NOMO-1 (cell line): Measurements from ENCODE around the gene SHCBP1L.

Source experiments
- DNase-seq, 2 experiments: peaks; one replicate each; lab custom pipeline; 2025; ENCODE audit not compliant: unreplicated experiment in 2 of 2; lab: John Stamatoyannopoulos, UW

The SHCBP1L gene

DNA sequence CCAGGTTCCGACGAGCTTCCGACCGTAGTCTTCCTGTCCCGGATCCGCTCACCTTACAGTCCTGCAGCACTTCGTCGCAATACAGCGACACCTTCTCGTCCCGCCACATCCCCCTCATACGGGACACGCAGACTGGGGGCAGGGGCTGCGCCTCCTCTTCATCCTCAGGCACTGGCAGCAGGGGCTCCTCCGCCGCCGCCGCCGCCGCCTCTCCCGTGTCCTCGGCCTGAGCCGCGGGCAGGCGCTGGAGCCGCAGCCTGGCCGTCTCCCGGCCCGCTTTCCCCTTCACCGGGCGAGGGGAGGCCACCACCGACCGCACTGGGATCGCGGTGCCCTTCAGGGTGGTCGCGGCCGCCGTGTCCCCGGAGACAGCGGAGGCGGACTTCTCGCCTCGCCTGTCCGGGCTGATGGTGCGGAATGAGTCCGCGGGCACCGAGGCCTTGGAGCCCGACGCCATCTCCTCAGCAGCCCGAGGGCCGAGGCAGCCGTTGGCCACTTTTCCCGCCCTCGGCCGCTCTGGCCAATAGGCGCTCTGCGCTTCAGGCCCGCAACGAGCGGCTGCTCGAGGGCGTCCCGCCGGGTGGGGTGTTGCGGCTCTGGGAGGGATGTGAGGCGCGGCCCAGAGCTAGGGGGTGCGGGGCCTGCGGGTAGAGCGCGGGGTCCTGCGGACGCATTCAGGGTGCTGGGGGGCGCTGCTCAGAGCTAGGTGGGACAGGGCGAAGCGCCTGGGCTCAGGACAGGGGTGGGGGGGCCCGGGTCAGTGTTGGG is at the start of gene SHCBP1L:
SHCBP1L (minus strand) TSS at position 490 of the 768 bp plus-strand sequence; CDS start at position 457, 33 bp downstream.
- no peak for DNase-seq

DNA sequence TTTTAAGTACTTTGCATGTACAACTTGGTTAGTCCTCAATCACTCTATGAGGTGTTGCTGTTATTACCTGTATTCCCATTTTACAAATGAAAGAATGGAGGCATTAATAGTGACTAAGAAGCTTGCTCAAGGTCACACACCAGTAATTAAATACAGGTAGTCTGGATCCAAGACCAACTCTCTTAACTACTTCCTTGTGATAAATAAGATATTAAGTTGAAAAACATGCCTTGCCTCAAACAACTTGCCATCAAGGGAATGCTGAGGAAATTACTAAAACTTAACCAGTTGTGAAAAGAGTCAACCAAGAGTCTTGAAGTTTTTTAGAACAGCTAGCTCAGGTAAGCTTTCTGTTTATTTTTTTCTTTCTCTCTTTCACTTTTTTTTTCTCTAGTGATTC is 49.3 kb upstream of the SHCBP1L start:
- no peak for DNase-seq

- no peak for DNase-seq
Measured at GRCh38 chr1:183000167-183000962, 47.4 kb upstream of the SHCBP1L start.

DNA sequence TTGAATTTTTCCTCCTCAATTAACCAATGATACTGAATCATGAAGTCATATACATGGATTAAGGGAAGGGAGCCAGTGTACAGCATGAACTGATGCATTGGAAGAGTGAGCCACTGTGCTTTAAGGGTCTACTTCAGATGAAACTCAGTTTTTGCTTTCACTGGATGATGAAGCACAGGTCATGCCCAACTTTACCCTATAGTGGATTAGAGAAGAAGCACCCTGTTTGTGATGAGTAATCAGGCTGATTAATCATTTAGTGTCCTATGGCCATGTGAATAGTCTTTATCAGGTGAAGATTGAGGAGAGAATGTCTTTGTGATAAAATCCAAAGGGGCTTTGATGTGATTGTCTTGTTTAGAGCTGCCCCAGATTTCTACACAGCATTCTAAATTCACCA is 45.5 kb upstream of the SHCBP1L start:
- DNase-seq: no peak

DNA sequence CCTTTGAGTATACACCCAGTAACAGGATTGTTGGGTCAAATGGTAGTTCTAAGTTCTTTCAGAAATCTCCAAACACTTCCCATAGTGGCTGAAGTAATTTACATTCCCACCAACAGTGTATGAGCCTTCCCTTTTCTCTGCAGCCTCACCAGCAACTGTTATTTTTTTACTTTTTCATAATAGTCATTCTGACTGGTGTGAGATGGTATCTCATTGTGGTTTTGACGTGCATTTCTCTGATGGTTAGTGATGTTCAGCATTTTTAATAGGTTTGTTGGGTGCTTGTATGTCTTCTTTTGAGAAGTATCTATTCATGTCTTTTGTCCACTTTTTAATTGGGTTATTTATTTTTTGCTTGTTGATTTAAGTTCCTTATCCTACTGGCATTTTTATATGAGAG is 43.9 kb upstream of the SHCBP1L start:
- no peak for DNase-seq

GRCh38 chr1:182995894-182996293 is 42.9 kb upstream of the SHCBP1L start:
- DNase-seq: peak; percentile 57 to 75

- DNase-seq: no peak
Measured at GRCh38 chr1:182993746-182994145, 40.8 kb upstream of the SHCBP1L start.

- no peak for DNase-seq
Measured at GRCh38 chr1:182990413-182991144, 37.6 kb upstream of the SHCBP1L start.

DNA sequence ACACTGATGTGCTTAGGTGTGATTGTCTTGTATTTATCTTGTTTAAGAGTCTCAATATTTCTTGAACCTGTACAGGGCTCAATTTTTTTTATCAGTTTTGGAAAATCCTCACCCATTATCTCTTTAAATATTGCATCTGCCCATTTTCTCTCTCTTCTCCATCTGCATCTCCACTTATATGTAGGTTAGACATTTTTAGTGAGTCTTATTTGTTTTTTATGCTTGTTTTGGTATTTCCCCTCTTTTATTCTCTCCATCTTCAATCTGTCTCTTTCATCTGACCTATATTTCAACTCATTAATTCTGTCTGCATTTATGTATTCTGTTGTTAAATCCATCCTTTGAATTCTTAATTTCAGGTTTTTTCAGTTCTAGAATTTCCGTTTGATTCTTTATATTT is 32.9 kb upstream of the SHCBP1L start:
- no peak for DNase-seq

GRCh38 chr1:182984621-182985020 is 31.7 kb upstream of the SHCBP1L start:
- DNase-seq: no peak

DNA sequence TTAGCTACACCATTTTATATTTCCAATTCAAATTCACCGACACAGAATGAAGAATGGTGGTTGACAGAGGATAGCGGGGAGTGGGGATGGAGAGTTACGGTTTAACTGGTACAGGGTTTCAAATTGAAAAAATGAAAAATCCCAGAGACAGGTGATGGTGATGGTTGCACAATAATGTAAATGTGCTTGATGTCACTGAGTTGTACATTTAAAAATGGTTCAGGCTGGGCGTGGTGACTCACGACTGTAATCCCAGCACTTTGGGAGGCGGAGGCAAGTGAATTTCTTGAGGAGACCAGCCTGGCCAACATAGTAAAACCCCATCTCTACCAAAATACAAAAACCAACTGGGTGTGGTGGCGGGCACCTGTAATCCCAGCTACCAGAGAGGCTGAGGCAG is 31.2 kb upstream of the SHCBP1L start:
- no peak for DNase-seq

- DNase-seq: no peak
Measured at GRCh38 chr1:182978151-182978853, 25.3 kb upstream of the SHCBP1L start.

- DNase-seq: no peak
Measured at GRCh38 chr1:182977480-182977879, 24.5 kb upstream of the SHCBP1L start.

- DNase-seq: no peak
Measured at GRCh38 chr1:182974506-182975191, 21.7 kb upstream of the SHCBP1L start.

GRCh38 chr1:182972829-182973228 is 19.9 kb upstream of the SHCBP1L start:
- DNase-seq: no peak

- no peak for DNase-seq
Measured at GRCh38 chr1:182972231-182972630, 19.3 kb upstream of the SHCBP1L start.

DNA sequence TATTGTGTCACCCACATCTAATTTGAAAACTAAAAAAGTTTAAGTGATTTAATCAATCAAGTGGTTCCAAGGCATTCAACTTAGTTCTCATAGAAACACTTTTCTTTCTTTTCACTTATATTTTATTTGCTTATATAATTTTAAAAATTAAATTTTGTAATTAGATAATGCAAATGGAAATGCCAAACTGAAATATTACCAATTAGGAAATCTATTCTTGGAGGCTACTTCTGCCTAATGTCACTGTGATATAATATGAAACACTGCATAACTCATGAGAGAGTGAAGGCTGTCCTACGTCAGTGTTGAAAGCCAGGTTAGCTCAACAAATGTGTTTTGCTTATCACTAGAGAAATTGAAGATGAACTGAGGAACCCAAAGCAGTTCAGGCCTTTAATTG is 18.3 kb upstream of the SHCBP1L start:
- DNase-seq: no peak

DNA sequence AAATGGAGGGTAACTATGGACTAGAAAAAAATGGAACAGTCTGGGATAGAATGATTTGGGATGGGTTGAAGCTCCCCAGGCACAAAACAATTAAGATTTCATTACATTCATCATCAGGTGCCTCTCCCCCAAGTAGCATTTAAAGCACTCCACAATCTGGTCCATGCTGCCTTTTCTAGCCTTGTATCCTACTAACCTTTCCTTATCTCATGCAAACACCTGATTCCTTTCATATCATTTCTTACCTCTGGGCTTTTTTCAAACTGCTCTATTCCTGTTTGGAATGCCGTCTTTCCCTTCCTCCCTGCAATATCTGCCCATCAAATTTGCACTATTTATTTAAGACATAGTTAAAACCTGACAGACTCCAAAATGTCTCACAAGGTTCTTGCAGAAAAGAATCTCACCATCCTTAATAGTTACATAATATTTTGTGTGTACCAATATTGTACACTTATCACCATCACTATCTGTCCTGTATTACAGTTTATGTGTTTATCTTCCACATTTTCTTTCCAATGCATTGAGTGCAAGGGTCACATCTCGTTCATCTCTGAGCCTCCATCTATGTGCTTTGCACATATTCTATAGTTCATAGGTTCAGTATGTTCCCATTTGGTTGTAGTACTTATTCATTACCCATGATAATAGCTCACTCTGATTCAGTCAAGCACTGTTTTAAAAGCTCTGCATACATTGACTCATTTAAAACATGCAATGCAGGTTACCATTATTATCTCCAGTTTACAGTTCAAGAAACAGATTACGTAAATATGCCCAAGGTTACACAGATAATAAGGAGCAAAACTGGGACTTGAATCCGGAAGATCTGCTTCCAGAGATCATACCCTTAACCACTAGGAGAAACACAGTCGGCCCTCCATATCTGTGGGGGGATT is 16.1 kb upstream of the SHCBP1L start:
- no peak for DNase-seq

GRCh38 chr1:182968151-182968741 is 15.3 kb upstream of the SHCBP1L start:
- DNase-seq: no peak
